Epithelial cell of umbilical artery (primary cell): ENCODE measurements around the gene TBX5. TPM values are rescaled to one million over a fixed set of nuclear protein-coding genes. Genes with fewer than 3 reads are reported as not detected.

Experiments
- total RNA-seq: library from RNA; depleted of rRNA; stranded (reverse); fragments of >200 nt; gene quantifications from 2 replicates; pipeline ENCODE4 v1.2.3, GENCODE V29; 2014

TBX5 gene
- total RNA-seq: not detected in 2 replicates

GRCh38 chr12:114405519-114406271 lies at the start of gene TBX5:
TSS of gene TBX5 (minus strand) at chr12:114406144. CDS start at chr12:114403898, 2,246 bp downstream.

